ENCODE results near the gene MYEF2.

DNA sequence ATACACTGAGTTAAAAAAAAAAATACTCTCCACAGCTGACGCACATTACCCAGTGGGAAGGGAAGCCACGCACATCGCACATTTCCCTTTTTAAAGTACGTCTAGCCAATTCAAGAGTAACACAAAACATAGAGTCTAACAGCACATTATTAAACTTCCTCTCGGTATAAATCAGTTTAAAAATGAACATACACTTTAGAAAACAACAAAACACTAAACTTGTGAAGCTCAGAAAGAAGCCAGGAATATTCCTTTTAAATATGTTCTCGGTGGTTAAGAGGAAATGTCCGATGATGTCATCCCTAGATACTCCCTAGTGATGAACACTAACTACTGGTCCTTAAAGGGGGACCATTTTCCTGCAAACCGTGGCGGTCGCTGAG is 721 bp downstream of the MYEF2 start:
- TF ChIP-seq CTCF (IDR thresholded peaks at IDR 0.05) (no peak), POLR2A (IDR thresholded peaks at IDR 0.05) (no peak)

Measured in esophagus squamous epithelium (tissue), 4 donors.